ENCODE results near the gene TRAF4.

DNA sequence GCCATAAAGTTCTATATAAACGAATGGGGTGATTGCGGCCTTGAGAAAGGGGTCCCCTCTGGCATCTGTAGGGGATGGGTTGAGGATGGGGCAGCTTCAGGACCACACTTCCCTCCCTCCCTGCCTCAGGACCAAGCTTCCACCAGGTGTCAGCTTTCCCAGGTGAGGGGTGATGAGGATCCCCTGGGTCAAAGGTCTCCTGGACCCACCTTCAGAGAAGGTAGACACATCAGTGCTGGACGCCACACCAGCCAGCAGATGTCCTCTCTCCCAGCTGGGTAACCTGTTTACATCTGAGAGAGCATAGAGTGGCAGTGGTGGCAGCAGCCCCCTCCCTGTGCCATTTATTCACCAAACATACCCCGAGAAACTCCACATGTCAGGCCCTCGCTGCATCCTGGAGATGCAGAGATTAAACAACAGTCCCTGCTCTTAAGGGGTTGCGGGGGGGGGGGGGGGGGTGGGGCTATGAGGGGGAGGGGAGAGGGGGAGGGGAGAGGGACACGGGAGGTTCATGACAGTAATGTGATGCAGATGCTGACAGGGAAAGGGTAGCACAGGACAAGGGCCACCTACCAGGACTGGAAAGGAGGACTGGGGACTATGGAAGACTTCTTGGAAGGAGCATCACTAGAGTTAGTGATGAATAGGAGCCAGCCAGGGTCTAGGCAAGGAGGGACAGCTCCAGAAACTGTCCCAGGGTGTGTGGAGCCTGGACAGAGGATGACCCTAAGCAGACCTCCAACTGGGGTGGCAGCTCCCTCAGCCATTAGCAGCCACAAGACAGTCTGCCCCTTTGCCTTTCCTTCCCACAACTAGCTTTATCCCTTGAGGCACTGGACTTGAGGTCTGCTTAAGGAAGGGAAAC is 37.1 kb upstream of the TRAF4 start:
- TF ChIP-seq FOS (IDR thresholded peaks at IDR 0.05; ENCODE audit: borderline replicate concordance, extremely low read depth, insufficient read length) (no peak), TAF1 (IDR thresholded peaks at IDR 0.05; ENCODE audit: borderline replicate concordance, low read depth, low read length) (no peak), CTCF (IDR thresholded peaks at IDR 0.05 in 2 of 3, conservative IDR thresholded peaks at IDR 0.05 in 1 of 3; ENCODE audit: control insufficient read depth in 2 of 3, extremely low read depth in 1 of 3, insufficient read depth in 1 of 3, low read depth in 3 of 3, low read length in 3 of 3) (no peak), PRDM15 (CRISPR knock-in tag; IDR thresholded peaks at IDR 0.05) (no peak), POLR2AphosphoS5 (IDR thresholded peaks at IDR 0.05; ENCODE audit: low read length) (no peak), ZNF274 (IDR thresholded peaks at IDR 0.05; ENCODE audit: insufficient read depth, insufficient read length) (no peak), CREM (IDR thresholded peaks at IDR 0.05; ENCODE audit: low read depth) (no peak), PAX8 (IDR thresholded peaks at IDR 0.05) (no peak), ATF3 (IDR thresholded peaks at IDR 0.05; ENCODE audit: borderline replicate concordance, extremely low read depth, low read depth, low read length) (no peak), SIN3A (IDR thresholded peaks at IDR 0.05; ENCODE audit: low read depth, low read length) (no peak), CREB1 (IDR thresholded peaks at IDR 0.05; ENCODE audit: low read depth) (no peak), CEBPB (IDR thresholded peaks at IDR 0.05; ENCODE audit: borderline replicate concordance in 1 of 2, low read depth in 2 of 2, low read length in 2 of 2) (no peak), GABPA (IDR thresholded peaks at IDR 0.05; ENCODE audit: low read depth) (no peak), GATAD2B (conservative IDR thresholded peaks at IDR 0.05; ENCODE audit: low read depth) (no peak)
